WTC11 (cell line): Measurements from ENCODE around the gene TTLL5. TPM values are rescaled to one million over a fixed set of nuclear protein-coding genes. Genes with fewer than 3 reads are reported as not detected.
A peak's percentile ranks its signal among the peaks of the same experiment; 100 is the strongest.

Experiments used
- ATAC-seq: fragments of 200-7000 bp; cut with Tn5 transposase; 2 replicates; pipeline ENCODE4 v1.10.0; 2021; ENCODE audit warnings: mild to moderate bottlenecking, moderate library complexity
- Bru-seq: library from RNA; stranded (reverse); fragments of 400-500 nt; gene quantifications from one replicate; lab custom pipeline; 2021; lab: Mats Ljungman, UMichigan
- CTCF ChIA-PET: fragments of 300-600 bp; sonication (Branson Sonifier 250); formaldehyde crosslinking; loops from one replicate; lab custom pipeline; 2021; ENCODE audit warnings: antibody characterized with exemption; lab: Charles Lee
- POLR2A ChIA-PET: fragments of 350-600 bp; sonication (Branson Sonifier 250); formaldehyde crosslinking; loops from one replicate; lab custom pipeline; 2021; ENCODE audit warnings: antibody characterized with exemption; lab: Charles Lee
- DNase-seq: peaks from one replicate; pipeline ENCODE4 v3.0.0; 2021; ENCODE audit warnings: low spot score
- H3K27ac Mint-ChIP-seq: 2 replicates; pipeline ENCODE4 v1.8.0; 2021; ENCODE audit warnings: mixed read lengths
- H3K27me3 Mint-ChIP-seq: 2 replicates; pipeline ENCODE4 v1.8.0; 2021; ENCODE audit warnings: low read depth, mild to moderate bottlenecking, moderate library complexity, mixed read lengths
- H3K36me3 Mint-ChIP-seq: 2 replicates; pipeline ENCODE4 v1.8.0; 2021; ENCODE audit warnings: mixed read lengths
- H3K4me1 Mint-ChIP-seq: 2 replicates; pipeline ENCODE4 v1.8.0; 2022; ENCODE audit warnings: mixed read lengths
- H3K4me3 Mint-ChIP-seq: 2 replicates; pipeline ENCODE4 v1.8.0; 2021; ENCODE audit warnings: mild to moderate bottlenecking, moderate library complexity, mixed read lengths
- H3K9me3 Mint-ChIP-seq: 2 replicates; pipeline ENCODE4 v1.8.0; 2021; ENCODE audit warnings: mixed read lengths
- CBFB ChIP-seq: sonication (generic); formaldehyde crosslinking; IDR thresholded peaks from 2 replicates; pipeline ENCODE4 v1.8.1; 2022; ENCODE audit warnings: mild to moderate bottlenecking, low read depth, missing genetic modification reagents
- CREB1 ChIP-seq: sonication (generic); formaldehyde crosslinking; IDR thresholded peaks from 2 replicates; pipeline ENCODE4 v1.8.0; 2023; ENCODE audit warnings: mild to moderate bottlenecking, missing genetic modification reagents
- CREM ChIP-seq: sonication (generic); formaldehyde crosslinking; IDR thresholded peaks from 2 replicates; pipeline ENCODE4 v1.8.1; 2022; ENCODE audit warnings: mild to moderate bottlenecking, missing genetic modification reagents, moderate library complexity
- EMX1 ChIP-seq: fragments of 250-450 bp; sonication (Bioruptor Pico); IDR thresholded peaks from 2 replicates; pipeline ENCODE4 v1.8.0; 2021; ENCODE audit warnings: mild to moderate bottlenecking
- FOXP1 ChIP-seq: sonication (generic); formaldehyde crosslinking; IDR thresholded peaks from 2 replicates; pipeline ENCODE4 v1.8.0; 2022; ENCODE audit warnings: missing genetic modification reagents, mild to moderate bottlenecking, moderate library complexity, borderline replicate concordance
- GABPB1 ChIP-seq: sonication (generic); formaldehyde crosslinking; IDR thresholded peaks from 2 replicates; pipeline ENCODE4 v1.8.1; 2023; ENCODE audit warnings: mild to moderate bottlenecking, missing genetic modification reagents
- JUN ChIP-seq: sonication (generic); formaldehyde crosslinking; IDR thresholded peaks from 2 replicates; pipeline ENCODE4 v1.8.0; 2023; ENCODE audit warnings: mild to moderate bottlenecking, missing genetic modification reagents
- NR3C1 ChIP-seq: sonication (generic); formaldehyde crosslinking; conservative IDR thresholded peaks from 2 replicates; pipeline ENCODE4 v1.8.1; 2023; ENCODE audit warnings: low read depth, mild to moderate bottlenecking, missing genetic modification reagents
- SMAD3 ChIP-seq: sonication (generic); formaldehyde crosslinking; IDR thresholded peaks from 2 replicates; pipeline ENCODE4 v1.8.0; 2022; ENCODE audit warnings: missing genetic modification reagents, mild to moderate bottlenecking, borderline replicate concordance
- SOX15 ChIP-seq: fragments of 250-450 bp; sonication (Bioruptor Pico); IDR thresholded peaks from 2 replicates; pipeline ENCODE4 v1.9.0; 2021; ENCODE audit warnings: mild to moderate bottlenecking
- SP1 ChIP-seq: sonication (generic); formaldehyde crosslinking; conservative IDR thresholded peaks from 2 replicates; pipeline ENCODE4 v1.8.1; 2022; ENCODE audit warnings: missing genetic modification reagents
- ZNF138 ChIP-seq: sonication (generic); formaldehyde crosslinking; conservative IDR thresholded peaks from 2 replicates; pipeline ENCODE4 v1.8.1; 2022; ENCODE audit warnings: mild to moderate bottlenecking, moderate library complexity, missing genetic modification reagents
- ZNF416 ChIP-seq: fragments of 250-450 bp; sonication (Bioruptor Pico); IDR thresholded peaks from 2 replicates; pipeline ENCODE4 v1.9.0; 2021; ENCODE audit warnings: mild to moderate bottlenecking, inconsistent platforms
- long read RNA-seq, 3 experiments: library from RNA in 1 of 3; library from capped mRNA in 1 of 3; library from polyadenylated mRNA in 1 of 3; unstranded in 2 of 3; stranded (forward) in 1 of 3; transcript quantifications; one replicate each; pipeline ENCODE4 v2.0.0, GENCODE V29; 2021
- total RNA-seq: library from RNA; stranded (reverse); gene quantifications from 3 replicates; pipeline ENCODE4 v1.2.3, GENCODE V29; 2021
- TF ChIP-seq, protein P1 (sequence below): sonication (generic); formaldehyde crosslinking; IDR thresholded peaks from 2 replicates; pipeline ENCODE4 v1.8.0; 2022; ENCODE audit warnings: mild to moderate bottlenecking, missing genetic modification reagents
- TF ChIP-seq, protein P2 (sequence below): sonication (generic); formaldehyde crosslinking; IDR thresholded peaks from 2 replicates; pipeline ENCODE4 v1.8.1; 2022; ENCODE audit warnings: mild to moderate bottlenecking, moderate library complexity, missing genetic modification reagents
- TF ChIP-seq, protein P3 (sequence below): sonication (generic); formaldehyde crosslinking; IDR thresholded peaks from 2 replicates; pipeline ENCODE4 v1.8.0; 2023; ENCODE audit warnings: missing genetic modification reagents, mild to moderate bottlenecking, borderline replicate concordance
- TF ChIP-seq, protein P4 (sequence below): sonication (generic); formaldehyde crosslinking; IDR thresholded peaks from 2 replicates; pipeline ENCODE4 v1.8.1; 2023; ENCODE audit warnings: mild to moderate bottlenecking, missing genetic modification reagents, moderate library complexity
- TF ChIP-seq, protein P5 (sequence below): sonication (generic); formaldehyde crosslinking; IDR thresholded peaks from 2 replicates; pipeline ENCODE4 v1.8.0; 2022; ENCODE audit warnings: mild to moderate bottlenecking, missing genetic modification reagents
- TF ChIP-seq, protein P6 (sequence below): sonication (generic); formaldehyde crosslinking; IDR thresholded peaks from 2 replicates; pipeline ENCODE4 v1.8.0; 2022; ENCODE audit warnings: mild to moderate bottlenecking, missing genetic modification reagents

Gene TTLL5, protein sequence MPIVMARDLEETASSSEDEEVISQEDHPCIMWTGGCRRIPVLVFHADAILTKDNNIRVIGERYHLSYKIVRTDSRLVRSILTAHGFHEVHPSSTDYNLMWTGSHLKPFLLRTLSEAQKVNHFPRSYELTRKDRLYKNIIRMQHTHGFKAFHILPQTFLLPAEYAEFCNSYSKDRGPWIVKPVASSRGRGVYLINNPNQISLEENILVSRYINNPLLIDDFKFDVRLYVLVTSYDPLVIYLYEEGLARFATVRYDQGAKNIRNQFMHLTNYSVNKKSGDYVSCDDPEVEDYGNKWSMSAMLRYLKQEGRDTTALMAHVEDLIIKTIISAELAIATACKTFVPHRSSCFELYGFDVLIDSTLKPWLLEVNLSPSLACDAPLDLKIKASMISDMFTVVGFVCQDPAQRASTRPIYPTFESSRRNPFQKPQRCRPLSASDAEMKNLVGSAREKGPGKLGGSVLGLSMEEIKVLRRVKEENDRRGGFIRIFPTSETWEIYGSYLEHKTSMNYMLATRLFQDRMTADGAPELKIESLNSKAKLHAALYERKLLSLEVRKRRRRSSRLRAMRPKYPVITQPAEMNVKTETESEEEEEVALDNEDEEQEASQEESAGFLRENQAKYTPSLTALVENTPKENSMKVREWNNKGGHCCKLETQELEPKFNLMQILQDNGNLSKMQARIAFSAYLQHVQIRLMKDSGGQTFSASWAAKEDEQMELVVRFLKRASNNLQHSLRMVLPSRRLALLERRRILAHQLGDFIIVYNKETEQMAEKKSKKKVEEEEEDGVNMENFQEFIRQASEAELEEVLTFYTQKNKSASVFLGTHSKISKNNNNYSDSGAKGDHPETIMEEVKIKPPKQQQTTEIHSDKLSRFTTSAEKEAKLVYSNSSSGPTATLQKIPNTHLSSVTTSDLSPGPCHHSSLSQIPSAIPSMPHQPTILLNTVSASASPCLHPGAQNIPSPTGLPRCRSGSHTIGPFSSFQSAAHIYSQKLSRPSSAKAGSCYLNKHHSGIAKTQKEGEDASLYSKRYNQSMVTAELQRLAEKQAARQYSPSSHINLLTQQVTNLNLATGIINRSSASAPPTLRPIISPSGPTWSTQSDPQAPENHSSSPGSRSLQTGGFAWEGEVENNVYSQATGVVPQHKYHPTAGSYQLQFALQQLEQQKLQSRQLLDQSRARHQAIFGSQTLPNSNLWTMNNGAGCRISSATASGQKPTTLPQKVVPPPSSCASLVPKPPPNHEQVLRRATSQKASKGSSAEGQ (N-terminal part only)
- 39.6 to 42.6 TPM (median 40.8 TPM) in 3 replicates for total RNA-seq
- percentile 74 among the genes with signal in this experiment for Bru-seq, nascent RNA
- long read RNA-seq, experiment 1, full-length matches to known transcripts, result 25 of 151 reads
- long read RNA-seq, experiment 1, partial matches to known transcripts, result 12 of 151 reads
- long read RNA-seq, experiment 1, other reads (novel, unspliced or antisense), result 114 of 151 reads
- long read RNA-seq, experiment 2, partial matches to known transcripts, result 8 of 20 reads
- long read RNA-seq, experiment 2, other reads (novel, unspliced or antisense), result 12 of 20 reads
- long read RNA-seq, experiment 3, partial matches to known transcripts, result 4 of 10 reads
- long read RNA-seq, experiment 3, other reads (novel, unspliced or antisense), result 6 of 10 reads

DNA sequence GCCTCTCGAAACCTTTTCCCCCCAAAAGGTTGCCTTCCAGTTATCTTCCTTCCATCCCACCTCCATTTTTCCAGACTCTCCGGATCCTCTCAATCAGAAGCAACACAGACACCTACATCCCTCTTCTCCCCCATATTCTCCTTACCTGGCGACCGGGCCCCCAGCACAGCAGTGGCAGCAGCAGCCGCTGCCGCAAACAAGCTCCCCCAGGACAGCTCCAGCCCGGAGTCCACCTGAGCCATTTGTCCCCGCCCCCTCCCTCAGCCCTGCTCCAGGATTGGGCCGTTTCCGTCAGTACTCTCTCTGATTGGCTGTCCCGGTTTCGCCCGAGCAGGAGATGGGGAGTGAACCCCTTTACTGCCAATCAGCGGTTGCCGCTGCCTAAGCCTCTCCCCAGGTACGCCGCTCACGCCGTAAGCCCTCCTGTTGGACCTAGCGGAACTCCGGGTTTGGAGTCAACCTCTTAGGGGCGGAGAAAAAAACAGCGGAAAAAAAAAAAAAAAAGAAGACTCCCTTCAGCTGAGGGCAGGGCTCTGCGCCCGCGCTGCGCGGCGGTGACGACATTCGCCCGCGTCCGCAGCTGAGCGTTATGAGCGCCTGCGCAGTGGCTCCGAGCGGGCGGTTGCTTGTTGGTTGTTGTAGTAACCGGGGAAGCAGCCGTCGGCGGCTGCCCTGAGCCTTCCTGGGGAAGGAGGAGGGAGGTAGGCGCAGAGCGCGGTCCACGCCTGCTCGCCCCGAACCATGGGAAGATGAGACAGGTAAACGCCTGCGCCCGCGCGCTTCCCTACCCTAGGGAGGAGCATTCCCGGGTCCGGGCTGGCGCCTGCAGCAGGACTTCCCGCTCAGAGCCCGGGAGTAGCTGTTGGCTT, at the start of gene TTLL5, which contains the start of gene ERG28:
TTLL5 (plus strand) TSS at position 617 of the 869 bp plus-strand sequence. CDS start 1,904 bp downstream, outside the sequence.
ERG28 (minus strand) TSS at position 247 of the 869 bp plus-strand sequence. CDS start 3,374 bp downstream, outside the sequence.
- peak; percentile 97 for DNase-seq
- POLR2A ChIA-PET, result interaction anchor here (0.6 to 1.8 kb wide), 8 partner anchors 8 to 250 kb away, joined by 3 to 17 read pairs (median 3); partner anchors contain the start of gene FLVCR2
- no peak for TF ChIP-seq SOX15 (CRISPR knock-in tag)
- 0 out of 2 replicates have a peak, but pooled peaks have one; percentile 49 for TF ChIP-seq ZNF416
- 0 out of 2 replicates have a peak, but pooled peaks have one; percentile 62 for TF ChIP-seq FOXP1 (CRISPR knock-in tag)
- TF ChIP-seq ZNF138, result no peak
- peak; percentile 95 for TF ChIP-seq CREM
- peak; percentile 69 for TF ChIP-seq SP1 (CRISPR knock-in tag)
- TF ChIP-seq JUN (CRISPR knock-in tag), result 0 out of 2 replicates have a peak, but pooled peaks have one; percentile 51
- TF ChIP-seq, protein P1, sequence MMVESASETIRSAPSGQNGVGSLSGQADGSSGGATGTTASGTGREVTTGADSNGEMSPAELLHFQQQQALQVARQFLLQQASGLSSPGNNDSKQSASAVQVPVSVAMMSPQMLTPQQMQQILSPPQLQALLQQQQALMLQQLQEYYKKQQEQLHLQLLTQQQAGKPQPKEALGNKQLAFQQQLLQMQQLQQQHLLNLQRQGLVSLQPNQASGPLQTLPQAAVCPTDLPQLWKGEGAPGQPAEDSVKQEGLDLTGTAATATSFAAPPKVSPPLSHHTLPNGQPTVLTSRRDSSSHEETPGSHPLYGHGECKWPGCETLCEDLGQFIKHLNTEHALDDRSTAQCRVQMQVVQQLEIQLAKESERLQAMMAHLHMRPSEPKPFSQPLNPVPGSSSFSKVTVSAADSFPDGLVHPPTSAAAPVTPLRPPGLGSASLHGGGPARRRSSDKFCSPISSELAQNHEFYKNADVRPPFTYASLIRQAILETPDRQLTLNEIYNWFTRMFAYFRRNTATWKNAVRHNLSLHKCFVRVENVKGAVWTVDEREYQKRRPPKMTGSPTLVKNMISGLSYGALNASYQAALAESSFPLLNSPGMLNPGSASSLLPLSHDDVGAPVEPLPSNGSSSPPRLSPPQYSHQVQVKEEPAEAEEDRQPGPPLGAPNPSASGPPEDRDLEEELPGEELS (CRISPR knock-in tag), result peak; percentile 65; the same call in 1 of the 2 replicates
- TF ChIP-seq CBFB (CRISPR knock-in tag), result 0 out of 2 replicates have a peak, but pooled peaks have one; percentile 41
- no peak for TF ChIP-seq NR3C1 (CRISPR knock-in tag)
- TF ChIP-seq CREB1 (CRISPR knock-in tag), result no peak
- TF ChIP-seq, protein P2, sequence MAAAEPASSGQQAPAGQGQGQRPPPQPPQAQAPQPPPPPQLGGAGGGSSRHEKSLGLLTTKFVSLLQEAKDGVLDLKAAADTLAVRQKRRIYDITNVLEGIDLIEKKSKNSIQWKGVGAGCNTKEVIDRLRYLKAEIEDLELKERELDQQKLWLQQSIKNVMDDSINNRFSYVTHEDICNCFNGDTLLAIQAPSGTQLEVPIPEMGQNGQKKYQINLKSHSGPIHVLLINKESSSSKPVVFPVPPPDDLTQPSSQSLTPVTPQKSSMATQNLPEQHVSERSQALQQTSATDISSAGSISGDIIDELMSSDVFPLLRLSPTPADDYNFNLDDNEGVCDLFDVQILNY (CRISPR knock-in tag), result peak; percentile 80; the same call in 1 of the 2 replicates
- no peak for TF ChIP-seq EMX1 (CRISPR knock-in tag)
- 0 out of 2 replicates have a peak, but pooled peaks have one; percentile 17 for TF ChIP-seq GABPB1 (CRISPR knock-in tag)
- TF ChIP-seq, protein P3, sequence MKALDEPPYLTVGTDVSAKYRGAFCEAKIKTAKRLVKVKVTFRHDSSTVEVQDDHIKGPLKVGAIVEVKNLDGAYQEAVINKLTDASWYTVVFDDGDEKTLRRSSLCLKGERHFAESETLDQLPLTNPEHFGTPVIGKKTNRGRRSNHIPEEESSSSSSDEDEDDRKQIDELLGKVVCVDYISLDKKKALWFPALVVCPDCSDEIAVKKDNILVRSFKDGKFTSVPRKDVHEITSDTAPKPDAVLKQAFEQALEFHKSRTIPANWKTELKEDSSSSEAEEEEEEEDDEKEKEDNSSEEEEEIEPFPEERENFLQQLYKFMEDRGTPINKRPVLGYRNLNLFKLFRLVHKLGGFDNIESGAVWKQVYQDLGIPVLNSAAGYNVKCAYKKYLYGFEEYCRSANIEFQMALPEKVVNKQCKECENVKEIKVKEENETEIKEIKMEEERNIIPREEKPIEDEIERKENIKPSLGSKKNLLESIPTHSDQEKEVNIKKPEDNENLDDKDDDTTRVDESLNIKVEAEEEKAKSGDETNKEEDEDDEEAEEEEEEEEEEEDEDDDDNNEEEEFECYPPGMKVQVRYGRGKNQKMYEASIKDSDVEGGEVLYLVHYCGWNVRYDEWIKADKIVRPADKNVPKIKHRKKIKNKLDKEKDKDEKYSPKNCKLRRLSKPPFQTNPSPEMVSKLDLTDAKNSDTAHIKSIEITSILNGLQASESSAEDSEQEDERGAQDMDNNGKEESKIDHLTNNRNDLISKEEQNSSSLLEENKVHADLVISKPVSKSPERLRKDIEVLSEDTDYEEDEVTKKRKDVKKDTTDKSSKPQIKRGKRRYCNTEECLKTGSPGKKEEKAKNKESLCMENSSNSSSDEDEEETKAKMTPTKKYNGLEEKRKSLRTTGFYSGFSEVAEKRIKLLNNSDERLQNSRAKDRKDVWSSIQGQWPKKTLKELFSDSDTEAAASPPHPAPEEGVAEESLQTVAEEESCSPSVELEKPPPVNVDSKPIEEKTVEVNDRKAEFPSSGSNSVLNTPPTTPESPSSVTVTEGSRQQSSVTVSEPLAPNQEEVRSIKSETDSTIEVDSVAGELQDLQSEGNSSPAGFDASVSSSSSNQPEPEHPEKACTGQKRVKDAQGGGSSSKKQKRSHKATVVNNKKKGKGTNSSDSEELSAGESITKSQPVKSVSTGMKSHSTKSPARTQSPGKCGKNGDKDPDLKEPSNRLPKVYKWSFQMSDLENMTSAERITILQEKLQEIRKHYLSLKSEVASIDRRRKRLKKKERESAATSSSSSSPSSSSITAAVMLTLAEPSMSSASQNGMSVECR (CRISPR knock-in tag), result 0 out of 2 replicates have a peak, but pooled peaks have one; percentile 66
- TF ChIP-seq, protein P4, sequence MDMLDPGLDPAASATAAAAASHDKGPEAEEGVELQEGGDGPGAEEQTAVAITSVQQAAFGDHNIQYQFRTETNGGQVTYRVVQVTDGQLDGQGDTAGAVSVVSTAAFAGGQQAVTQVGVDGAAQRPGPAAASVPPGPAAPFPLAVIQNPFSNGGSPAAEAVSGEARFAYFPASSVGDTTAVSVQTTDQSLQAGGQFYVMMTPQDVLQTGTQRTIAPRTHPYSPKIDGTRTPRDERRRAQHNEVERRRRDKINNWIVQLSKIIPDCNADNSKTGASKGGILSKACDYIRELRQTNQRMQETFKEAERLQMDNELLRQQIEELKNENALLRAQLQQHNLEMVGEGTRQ, result 0 out of 2 replicates have a peak, but pooled peaks have one; percentile 25
- TF ChIP-seq SMAD3 (CRISPR knock-in tag), result peak; percentile 44; the same call in 1 of the 2 replicates
- TF ChIP-seq, protein P5, sequence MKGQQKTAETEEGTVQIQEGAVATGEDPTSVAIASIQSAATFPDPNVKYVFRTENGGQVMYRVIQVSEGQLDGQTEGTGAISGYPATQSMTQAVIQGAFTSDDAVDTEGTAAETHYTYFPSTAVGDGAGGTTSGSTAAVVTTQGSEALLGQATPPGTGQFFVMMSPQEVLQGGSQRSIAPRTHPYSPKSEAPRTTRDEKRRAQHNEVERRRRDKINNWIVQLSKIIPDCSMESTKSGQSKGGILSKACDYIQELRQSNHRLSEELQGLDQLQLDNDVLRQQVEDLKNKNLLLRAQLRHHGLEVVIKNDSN (CRISPR knock-in tag), result peak; percentile 36; the same call in 1 of the 2 replicates
- TF ChIP-seq, protein P6, sequence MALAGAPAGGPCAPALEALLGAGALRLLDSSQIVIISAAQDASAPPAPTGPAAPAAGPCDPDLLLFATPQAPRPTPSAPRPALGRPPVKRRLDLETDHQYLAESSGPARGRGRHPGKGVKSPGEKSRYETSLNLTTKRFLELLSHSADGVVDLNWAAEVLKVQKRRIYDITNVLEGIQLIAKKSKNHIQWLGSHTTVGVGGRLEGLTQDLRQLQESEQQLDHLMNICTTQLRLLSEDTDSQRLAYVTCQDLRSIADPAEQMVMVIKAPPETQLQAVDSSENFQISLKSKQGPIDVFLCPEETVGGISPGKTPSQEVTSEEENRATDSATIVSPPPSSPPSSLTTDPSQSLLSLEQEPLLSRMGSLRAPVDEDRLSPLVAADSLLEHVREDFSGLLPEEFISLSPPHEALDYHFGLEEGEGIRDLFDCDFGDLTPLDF (CRISPR knock-in tag), result no peak

More for the DNA sequence above, at the start of gene TTLL5, which contains the start of gene ERG28:
- Mint-ChIP-seq H3K36me3 (peaks cover 9% of the 10 kb centered on the region), H3K27ac (peak within 1 kb of the TSS; percentile 95), H3K27me3 (no peaks in the 10 kb centered on the region), H3K9me3 (no peaks in the 10 kb centered on the region), H3K4me1 (peaks cover 17% of the 10 kb centered on the region), H3K4me3 (peak within 1 kb of the TSS; percentile 92)
- peak; percentile 96 for ATAC-seq
- CTCF ChIA-PET, result interaction anchor here (0.7 to 2.9 kb wide), 16 partner anchors 10 to 357 kb away, joined by 3 to 55 read pairs (median 6); partner anchors contain the start of gene FLVCR2
